ENCODE data around the gene PPP1R9B.

Gene PPP1R9B

DNA sequence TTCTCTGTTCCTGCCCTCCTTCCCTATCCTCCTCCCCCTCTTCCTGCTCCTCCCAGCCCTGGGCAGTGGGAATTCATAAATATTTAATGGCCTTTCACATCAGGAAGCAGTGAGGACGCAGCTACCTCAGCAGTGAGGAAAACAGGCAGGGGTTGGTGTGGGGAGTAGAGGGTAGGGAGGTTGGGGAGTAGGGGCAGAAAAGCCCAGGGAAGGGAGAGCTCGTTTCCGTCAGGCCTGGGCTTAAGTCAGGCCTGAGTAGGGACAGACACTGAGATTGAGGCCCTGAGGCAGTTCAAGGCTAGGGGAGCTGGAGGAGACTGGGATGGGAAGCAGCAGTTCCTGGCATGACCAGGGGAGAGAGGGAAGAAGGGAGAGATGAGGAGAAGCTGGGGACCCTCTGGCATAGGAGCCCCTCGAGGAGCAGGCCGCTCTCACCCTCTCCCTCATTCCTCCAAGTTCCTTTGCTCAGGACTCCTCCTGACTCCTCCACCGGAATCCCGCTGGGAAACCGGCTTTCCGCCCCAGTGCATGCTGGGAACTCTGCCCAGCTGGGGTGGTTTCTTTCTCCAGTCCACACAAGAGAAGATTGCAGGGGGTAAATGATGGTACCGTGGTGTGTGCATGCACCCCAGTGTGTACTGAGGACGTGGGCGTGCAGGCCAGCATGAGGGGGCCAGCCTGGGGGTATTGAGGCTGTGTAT is 26.7 kb downstream of the PPP1R9B start:
- no peaks in the 10 kb centered on the region for H3K9me3 Mint-ChIP-seq (ENCODE audit: low read depth)
- no peaks in the 10 kb centered on the region for H3K36me3 Mint-ChIP-seq
- peaks cover 5% of the 10 kb centered on the region for H3K4me1 Mint-ChIP-seq (ENCODE audit: low read depth)
- peaks cover 3% of the 10 kb centered on the region for H3K27me3 Mint-ChIP-seq
- no peak overlapping the region for H3K4me3 Mint-ChIP-seq
- no peak overlapping the region for H3K27ac Mint-ChIP-seq

DNA sequence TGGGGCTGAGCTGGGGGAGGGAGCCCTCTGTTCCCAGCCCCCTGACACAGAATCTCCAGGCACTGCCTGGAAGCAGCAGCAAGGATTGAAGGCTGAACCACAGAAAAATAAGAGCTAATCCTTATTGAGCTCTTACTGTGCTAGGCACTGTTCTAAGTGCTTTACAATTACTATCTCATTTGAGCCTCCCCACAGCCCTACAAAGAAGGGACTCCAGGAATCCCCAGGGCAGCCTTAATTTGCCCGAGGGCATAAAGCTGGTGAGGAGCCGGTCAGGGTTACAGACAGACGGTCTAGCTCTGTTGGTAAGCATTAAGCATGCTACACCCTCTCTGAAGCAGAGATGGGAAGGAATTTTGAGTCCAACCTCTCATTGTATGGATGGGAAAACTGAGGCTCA is 27.5 kb downstream of the PPP1R9B start:
- Mint-ChIP-seq H3K4me3 (no peak overlapping the region), H3K27ac (no peak overlapping the region), H3K27me3 (peaks cover 2% of the 10 kb centered on the region), H3K9me3 (ENCODE audit: low read depth) (no peaks in the 10 kb centered on the region), H3K36me3 (no peaks in the 10 kb centered on the region), H3K4me1 (ENCODE audit: low read depth) (no peaks in the 10 kb centered on the region)

DNA sequence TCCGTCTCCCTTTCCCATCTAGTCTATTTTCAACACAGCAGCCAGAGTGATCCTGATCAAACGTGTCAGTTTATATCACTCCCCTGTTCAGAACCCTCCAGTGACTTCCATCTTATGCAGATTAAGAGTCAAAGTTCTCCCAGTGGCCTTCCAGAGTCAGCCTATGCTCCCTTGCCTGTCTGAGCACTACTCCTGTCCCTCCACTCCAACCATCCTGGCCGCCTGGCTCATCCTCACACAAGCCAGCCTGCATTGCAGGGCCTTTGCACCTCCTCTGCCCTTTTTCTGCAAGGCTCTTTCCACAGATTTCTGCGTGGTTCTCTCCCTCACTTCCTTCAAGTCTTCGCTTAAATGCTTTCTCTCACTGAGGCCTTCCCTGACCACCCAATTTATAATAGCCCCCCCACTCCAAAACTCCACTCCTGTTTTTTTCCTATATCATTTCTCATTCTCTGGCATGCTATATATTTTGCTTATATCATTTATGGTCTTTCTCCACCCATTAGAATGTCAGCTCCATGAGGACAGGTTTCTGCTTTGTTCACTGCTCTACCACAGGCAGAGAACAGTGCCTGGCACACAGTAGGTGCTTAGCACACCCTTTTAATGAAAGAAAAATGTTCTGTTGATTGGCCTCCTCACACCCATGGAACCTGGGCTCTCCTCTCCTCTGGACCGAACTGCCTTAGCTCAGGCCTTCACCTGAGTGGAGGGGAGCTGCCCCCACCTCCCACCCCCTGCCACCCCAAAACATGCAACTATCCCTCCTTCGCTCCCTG is 29.8 kb downstream of the PPP1R9B start:
- H3K27ac Mint-ChIP-seq: no peak overlapping the region

DNA sequence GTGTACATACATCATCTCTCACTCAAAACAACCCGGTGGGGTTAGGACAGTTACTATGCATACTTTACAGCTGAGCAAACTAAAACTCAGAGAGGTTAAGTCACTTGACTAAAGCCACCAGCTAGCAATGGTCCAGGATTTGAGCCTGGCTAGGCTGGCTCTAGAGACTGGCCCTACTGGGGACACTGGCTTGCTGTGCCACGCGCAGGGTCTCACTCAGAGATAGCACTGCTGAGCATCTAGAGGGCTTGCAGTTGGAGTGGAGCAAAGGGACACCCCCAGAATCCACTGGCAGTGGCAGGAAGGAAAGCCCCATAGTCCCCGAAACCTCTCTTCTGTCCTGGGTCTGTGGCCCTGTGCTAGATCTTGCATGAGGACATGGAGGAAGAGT is 31.7 kb downstream of the PPP1R9B start:
- peaks cover 13% of the 10 kb centered on the region for H3K27me3 Mint-ChIP-seq
- peaks cover 12% of the 10 kb centered on the region for H3K4me1 Mint-ChIP-seq (ENCODE audit: low read depth)
- no peaks in the 10 kb centered on the region for H3K9me3 Mint-ChIP-seq (ENCODE audit: low read depth)
- H3K4me3 Mint-ChIP-seq: no peak overlapping the region
- H3K36me3 Mint-ChIP-seq: no peaks in the 10 kb centered on the region
- H3K27ac Mint-ChIP-seq: no peak overlapping the region

More for the DNA sequence above, 29.8 kb downstream of the PPP1R9B start:
- Mint-ChIP-seq H3K27me3 (peaks cover 7% of the 10 kb centered on the region), H3K9me3 (ENCODE audit: low read depth) (no peaks in the 10 kb centered on the region), H3K36me3 (no peaks in the 10 kb centered on the region), H3K4me1 (ENCODE audit: low read depth) (peaks cover 7% of the 10 kb centered on the region), H3K4me3 (no peak overlapping the region)

DNA sequence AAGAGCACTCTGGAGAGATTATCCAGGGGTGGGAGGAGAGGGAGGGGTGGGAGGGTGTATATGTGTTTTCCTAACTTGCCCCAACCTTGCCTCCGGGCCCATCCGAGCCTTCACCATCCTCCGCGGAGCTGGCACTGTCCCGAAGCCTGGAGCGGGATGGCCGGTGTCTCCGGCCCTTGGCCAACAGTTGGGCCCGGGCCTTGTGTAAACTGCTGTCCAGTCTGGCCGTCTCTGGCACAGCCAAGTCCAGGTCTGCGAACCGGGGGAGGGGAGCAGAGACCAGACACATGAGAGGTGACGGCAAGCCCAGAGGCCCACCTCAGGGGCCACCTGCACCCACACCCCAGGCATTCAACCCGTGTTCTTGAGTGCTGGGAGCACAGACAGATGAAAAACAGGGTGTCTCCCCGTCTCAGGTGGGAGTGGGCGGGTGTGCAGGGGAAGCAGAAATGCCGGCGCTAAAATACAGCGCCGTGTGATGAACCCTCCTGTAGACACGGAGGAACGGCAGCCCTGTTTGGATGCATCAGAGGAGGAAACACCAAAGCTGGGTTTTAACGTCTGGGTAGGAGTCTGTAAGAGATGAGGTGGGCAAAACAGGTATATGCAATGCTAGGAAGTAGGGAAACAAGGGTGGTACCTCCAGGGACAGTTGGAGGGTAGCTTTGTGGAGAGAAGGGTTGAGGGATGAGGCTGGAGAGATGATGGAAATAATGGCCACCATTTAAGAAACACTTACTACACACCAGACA is 32.2 kb downstream of the PPP1R9B start:
- Mint-ChIP-seq H3K4me3 (peak overlapping the region; percentile 2), H3K27me3 (peaks cover 13% of the 10 kb centered on the region), H3K4me1 (ENCODE audit: low read depth) (peaks cover 12% of the 10 kb centered on the region)

DNA sequence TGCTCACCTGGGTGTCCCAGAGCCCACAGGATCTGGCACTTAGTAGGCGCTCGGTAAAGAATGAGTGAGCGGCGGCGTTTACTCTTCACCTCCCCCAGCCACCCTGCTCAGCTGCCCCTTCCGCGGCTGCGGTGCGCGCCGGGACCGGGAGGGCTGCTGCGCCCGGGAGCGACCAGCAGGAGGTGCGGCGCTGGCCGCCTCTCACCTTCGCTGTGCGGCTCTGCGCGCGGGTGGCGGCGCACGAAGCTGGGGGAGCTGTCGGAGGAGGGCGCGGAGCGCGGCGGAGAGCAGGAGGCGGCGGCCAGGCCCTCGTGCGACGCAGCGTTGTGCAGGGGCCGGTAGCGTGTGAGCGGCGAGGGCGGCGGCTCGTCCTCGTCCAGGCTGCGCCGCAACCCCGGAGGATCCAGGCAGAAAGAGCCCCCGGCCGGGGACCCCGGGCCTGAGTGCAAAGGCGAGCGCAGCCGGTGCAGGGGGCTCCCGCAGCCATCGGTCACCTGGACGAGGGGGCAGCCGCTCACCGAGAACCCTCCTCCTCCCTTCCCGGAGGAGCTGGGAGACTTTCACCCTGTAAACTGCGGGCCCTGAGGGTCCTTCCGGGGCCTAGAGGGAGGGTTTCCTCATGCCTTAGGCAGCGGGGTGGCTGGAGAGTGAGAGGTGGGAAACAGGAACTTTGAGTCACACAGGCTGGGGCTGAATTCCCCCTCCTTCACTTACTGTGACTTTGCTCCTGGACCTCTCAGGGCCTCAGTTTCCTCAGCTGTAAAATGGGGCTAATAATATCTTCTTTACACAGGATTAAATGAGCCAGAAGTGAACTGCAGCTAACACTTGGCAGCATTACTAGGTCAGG is 33.0 kb downstream of the PPP1R9B start:
- Mint-ChIP-seq H3K4me1 (ENCODE audit: low read depth) (peaks cover 12% of the 10 kb centered on the region), H3K27me3 (peaks cover 13% of the 10 kb centered on the region), H3K9me3 (ENCODE audit: low read depth) (no peaks in the 10 kb centered on the region), H3K36me3 (no peaks in the 10 kb centered on the region), H3K4me3 (peak overlapping the region; percentile 63), H3K27ac (no peak overlapping the region)

More for the DNA sequence above, 32.2 kb downstream of the PPP1R9B start:
- no peaks in the 10 kb centered on the region for H3K9me3 Mint-ChIP-seq (ENCODE audit: low read depth)
- H3K36me3 Mint-ChIP-seq: no peaks in the 10 kb centered on the region
- H3K27ac Mint-ChIP-seq: no peak overlapping the region

DNA sequence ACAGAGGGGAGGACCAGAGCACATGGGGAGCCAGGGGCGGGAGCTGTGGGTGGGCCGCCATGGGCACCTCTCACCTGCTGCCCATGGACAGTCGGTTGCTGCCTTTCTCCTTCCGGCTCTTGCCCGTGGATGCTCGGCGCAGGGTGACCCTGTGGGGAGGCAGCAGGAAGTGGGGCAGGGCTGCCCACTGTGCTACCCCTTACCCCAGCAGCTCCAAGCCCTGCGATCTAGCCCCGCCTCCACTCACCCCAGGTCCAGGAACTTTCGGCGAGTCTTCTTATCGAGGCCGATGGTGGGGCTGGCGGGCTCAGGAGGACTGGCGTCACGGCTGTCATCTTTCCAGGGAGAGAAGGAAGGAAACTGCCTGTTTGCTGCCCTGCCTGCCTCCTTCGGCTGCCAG is 34.7 kb downstream of the PPP1R9B start:
- no peaks in the 10 kb centered on the region for H3K9me3 Mint-ChIP-seq (ENCODE audit: low read depth)
- peaks cover 13% of the 10 kb centered on the region for H3K27me3 Mint-ChIP-seq
- peaks cover 12% of the 10 kb centered on the region for H3K4me1 Mint-ChIP-seq (ENCODE audit: low read depth)
- no peak overlapping the region for H3K27ac Mint-ChIP-seq
- no peaks in the 10 kb centered on the region for H3K36me3 Mint-ChIP-seq
- H3K4me3 Mint-ChIP-seq: no peak overlapping the region

DNA sequence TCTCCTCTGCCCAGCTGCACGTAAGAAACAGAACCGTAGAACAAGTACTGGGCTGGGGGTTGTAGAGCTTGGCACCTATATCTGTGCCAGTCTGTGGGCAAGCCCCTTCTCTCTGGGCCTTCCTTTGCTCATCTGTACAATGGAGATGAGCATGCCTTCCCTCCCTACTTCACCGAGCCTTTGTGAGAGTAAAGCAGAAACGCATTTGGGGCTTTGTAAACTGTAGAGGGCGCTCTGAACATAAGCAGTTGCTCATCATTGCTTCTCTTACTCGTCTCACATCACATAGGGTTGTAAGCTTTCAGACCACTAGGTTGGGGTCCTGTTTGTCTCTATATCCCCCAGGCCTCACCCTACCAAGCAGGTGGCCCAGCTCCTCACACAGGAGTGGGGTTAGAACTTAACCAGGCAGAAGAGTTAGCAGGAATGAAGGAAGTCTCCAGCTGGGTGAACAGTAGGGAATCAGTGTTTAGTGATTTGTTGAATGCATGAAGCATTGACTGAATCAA is 35.6 kb downstream of the PPP1R9B start:
- Mint-ChIP-seq H3K27me3 (peaks cover 13% of the 10 kb centered on the region), H3K36me3 (no peaks in the 10 kb centered on the region), H3K9me3 (ENCODE audit: low read depth) (no peaks in the 10 kb centered on the region), H3K4me1 (ENCODE audit: low read depth) (peaks cover 12% of the 10 kb centered on the region), H3K27ac (no peak overlapping the region), H3K4me3 (no peak overlapping the region)

DNA sequence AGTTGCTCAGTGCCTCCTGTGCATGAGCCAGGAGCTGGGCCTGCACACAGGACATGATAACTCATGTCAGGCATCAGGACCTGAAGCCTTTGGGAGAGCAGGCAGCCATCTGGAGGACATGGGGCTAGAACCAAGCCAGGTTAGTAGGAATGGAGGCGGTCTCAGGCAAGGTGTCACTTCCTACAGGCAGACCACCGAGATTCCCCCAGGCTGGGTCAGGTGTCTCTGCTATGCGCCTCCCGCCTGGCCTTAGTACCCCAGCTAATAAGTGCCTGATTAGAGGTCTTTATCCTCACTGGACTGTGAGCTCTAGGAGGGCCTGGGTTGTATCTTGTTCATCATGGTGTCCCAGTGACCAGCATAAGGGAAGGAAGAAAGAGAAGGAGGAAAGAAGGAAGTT is 36.1 kb downstream of the PPP1R9B start:
- Mint-ChIP-seq H3K27ac (no peak overlapping the region), H3K4me3 (no peak overlapping the region), H3K27me3 (peaks cover 13% of the 10 kb centered on the region), H3K36me3 (no peaks in the 10 kb centered on the region), H3K4me1 (ENCODE audit: low read depth) (peaks cover 12% of the 10 kb centered on the region), H3K9me3 (ENCODE audit: low read depth) (no peaks in the 10 kb centered on the region)

DNA sequence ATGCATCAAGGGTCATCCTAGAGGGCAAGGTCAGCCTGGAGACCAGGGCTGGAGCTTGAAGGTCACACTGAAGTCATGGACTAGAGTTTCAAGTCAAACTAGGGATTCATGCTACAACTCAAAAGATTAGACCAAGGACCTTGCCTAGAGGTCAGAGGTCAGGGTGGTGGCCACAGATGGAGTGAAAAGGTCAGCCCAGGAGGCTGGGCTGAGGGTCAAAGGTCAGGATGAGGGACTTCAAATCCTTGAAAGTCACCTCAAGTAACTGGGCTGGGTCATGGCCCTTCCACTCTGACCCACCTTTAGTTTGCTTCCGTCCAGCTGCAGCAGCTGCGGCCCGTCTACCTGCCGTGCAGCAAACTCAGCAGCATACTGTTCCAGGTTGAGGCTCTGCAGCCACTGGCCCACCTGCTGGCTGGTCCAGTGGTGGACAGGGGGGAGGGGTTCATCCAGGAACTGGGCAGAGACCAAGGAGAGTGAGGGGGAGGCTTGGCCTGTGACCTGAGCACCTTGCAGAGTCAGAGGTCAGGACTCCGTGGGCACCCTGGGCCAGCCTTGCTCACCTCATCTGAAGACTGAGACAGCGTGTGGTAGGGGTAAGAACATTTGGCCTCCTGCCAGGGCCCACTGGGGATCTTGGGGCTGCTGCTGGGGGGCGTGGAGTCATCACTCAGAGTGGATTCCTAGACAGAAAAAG is 36.7 kb downstream of the PPP1R9B start:
- Mint-ChIP-seq H3K4me1 (ENCODE audit: low read depth) (peaks cover 12% of the 10 kb centered on the region), H3K36me3 (no peaks in the 10 kb centered on the region), H3K27me3 (peaks cover 13% of the 10 kb centered on the region)

DNA sequence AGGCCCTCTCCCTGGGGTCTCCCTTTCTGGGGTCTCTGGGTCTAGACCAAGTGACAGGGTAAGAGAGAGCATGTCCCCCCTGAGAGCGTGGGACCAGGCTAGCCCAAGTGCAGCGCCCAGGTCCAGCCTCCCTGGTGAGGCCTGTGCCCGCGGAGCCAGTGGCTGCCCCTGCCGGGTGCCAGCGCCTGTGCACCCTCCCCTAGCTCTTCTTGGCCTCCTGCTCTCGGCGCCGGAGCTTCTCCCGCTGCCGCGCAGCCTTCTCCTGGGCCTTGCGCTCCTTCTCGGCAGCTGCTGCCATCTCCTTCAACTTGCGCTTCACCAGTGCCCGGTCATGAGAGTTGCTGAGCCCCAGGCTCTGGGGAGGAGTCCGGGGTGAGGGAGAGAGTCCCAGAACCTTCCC is 37.8 kb downstream of the PPP1R9B start:
- no peak overlapping the region for H3K27ac Mint-ChIP-seq
- no peaks in the 10 kb centered on the region for H3K36me3 Mint-ChIP-seq
- H3K9me3 Mint-ChIP-seq (ENCODE audit: low read depth): no peaks in the 10 kb centered on the region
- H3K27me3 Mint-ChIP-seq: peaks cover 11% of the 10 kb centered on the region
- H3K4me1 Mint-ChIP-seq (ENCODE audit: low read depth): peaks cover 12% of the 10 kb centered on the region
- H3K4me3 Mint-ChIP-seq: no peak overlapping the region

More for the DNA sequence above, 36.7 kb downstream of the PPP1R9B start:
- no peak overlapping the region for H3K27ac Mint-ChIP-seq
- no peak overlapping the region for H3K4me3 Mint-ChIP-seq
- no peaks in the 10 kb centered on the region for H3K9me3 Mint-ChIP-seq (ENCODE audit: low read depth)

DNA sequence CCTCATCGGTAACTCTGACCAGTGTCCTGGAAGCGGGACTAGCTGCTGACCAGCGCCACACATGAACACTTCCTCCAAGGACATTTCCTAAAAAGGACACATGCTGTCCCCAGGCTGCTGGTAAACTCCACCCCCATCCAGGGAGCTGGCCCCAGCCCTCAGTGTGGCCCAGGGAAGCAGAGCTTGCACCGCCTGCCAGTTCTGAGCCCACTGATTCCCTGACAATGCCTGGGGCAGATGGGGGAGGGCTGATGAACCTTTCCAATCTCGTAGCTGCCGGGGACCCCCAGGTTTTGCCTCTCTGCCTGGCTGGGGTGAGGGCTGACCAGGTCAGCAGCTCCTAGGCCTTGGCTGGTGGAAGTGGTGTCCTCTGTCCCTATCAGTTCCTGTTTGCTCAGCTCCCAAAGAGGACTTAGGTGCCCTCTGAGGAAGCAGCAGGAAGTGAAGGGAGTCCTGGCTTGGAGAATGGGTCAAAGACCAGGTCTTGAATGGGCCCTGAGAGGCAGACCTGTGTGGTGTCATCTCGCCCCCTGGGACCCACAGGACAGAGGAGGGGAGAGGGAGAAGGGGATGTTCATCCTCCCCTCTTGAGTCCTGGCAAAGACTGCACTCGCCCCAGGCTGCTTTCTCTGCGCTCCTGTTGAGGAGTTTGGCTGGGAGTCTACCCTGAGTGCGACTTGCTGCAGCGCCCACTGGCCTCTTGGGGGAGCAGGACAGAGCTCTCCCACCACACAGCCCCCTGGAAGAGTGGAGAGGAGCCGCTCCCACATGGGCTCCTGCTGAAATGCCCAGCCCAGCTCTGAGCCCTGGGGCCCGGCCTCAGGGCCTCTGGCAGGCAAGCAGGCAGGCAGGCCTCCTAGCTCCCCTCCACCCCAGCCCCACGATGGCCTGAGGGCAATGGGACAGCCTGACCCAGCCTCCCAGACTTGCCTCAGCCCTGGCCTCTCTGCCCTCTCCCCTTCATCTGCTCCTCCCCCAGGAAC is 38.5 kb downstream of the PPP1R9B start:
- Mint-ChIP-seq H3K9me3 (ENCODE audit: low read depth) (no peaks in the 10 kb centered on the region), H3K36me3 (no peaks in the 10 kb centered on the region), H3K27ac (no peak overlapping the region), H3K4me3 (no peak overlapping the region), H3K4me1 (ENCODE audit: low read depth) (peaks cover 10% of the 10 kb centered on the region), H3K27me3 (peaks cover 10% of the 10 kb centered on the region)

Measured in activated naive CD8-positive, alpha-beta T cell (primary cell).